ENCODE data around the gene GPR137C. TPM values are rescaled to one million over a fixed set of nuclear protein-coding genes. Genes with fewer than 3 reads are reported as not detected.

The GPR137C gene
- total and polyA plus RNA-seq, 2 of the 8 experiments (the other 6 are each of a cell fraction or from before 2014, with no cell fraction given): 2.7 to 4.3 TPM

DNA sequence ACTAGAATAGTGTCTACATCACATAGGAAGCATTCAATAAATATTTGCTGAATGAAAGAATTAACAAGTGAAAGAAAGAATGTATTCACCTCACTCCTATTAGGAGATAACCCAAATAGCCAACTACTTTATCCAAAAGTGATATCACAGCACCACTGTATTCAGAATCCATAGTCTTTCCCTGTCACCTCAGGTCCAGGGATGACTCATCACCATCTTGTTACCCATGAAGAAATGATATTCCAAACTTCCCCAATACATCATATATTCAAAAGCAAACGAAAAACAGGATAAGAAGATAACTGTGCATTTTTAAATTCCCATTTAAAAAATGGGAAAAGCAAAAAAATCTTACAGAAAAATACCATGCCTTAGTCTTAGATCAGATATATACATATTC is 39.4 kb upstream of the GPR137C start:
- no peak overlapping the region for H3K23ac ChIP-seq (ENCODE audit: insufficient read length)
- no peak overlapping the region for H3K56ac ChIP-seq (replicated peaks; ENCODE audit: insufficient read length, low read depth, low read length)
- H2BK20ac ChIP-seq (ENCODE audit: low read length): no peak overlapping the region
- H3K4me2 ChIP-seq (ENCODE audit: insufficient read depth in 1 of 2, low read depth in 2 of 2, low read length in 2 of 2): no peak overlapping the region
- DNase-seq (ENCODE audit: low read depth in 1 of 2, low spot score in 2 of 2): no peak
- no peak overlapping the region for H2AK5ac ChIP-seq (ENCODE audit: low read depth, low read length)
- H3K9ac ChIP-seq (replicated peaks in 1 of 4; ENCODE audit: extremely low read depth in 1 of 4, low read depth in 3 of 4, low read length in 3 of 4): no peak overlapping the region
- H3K4me3 ChIP-seq (ENCODE audit: extremely low read depth in 1 of 4, insufficient read depth in 2 of 4, low read depth in 3 of 4, low read length in 4 of 4): no peak overlapping the region
- no peaks in the 10 kb centered on the region for H3K23me2 ChIP-seq (ENCODE audit: low read depth, low read length)
- H4K20me1 ChIP-seq (replicated peaks in 1 of 2; ENCODE audit: control insufficient read depth in 1 of 2, insufficient read depth in 2 of 2, low read length in 2 of 2): no peaks in the 10 kb centered on the region
- no peak overlapping the region for H4K91ac ChIP-seq (replicated peaks; ENCODE audit: insufficient read length, low read length)
- no peak overlapping the region for H2BK12ac ChIP-seq (ENCODE audit: low read depth, low read length)
- H3K36me3 ChIP-seq (ENCODE audit: control insufficient read depth in 2 of 4, insufficient read depth in 4 of 4, low read length in 3 of 4): no peaks in the 10 kb centered on the region; a peak in 1 of 8 replicates
- H4K5ac ChIP-seq (ENCODE audit: insufficient read length, low read depth, low read length): no peak overlapping the region
- no peak overlapping the region for H3K14ac ChIP-seq (ENCODE audit: insufficient read length)
- H3K18ac ChIP-seq (ENCODE audit: extremely low read depth, low read length): no peak overlapping the region
- FAIRE-seq: no peak
- TF ChIP-seq CHD2 (IDR thresholded peaks at IDR 0.05; ENCODE audit: low read length): no peak
- TF ChIP-seq POLR2AphosphoS5 (IDR thresholded peaks at IDR 0.05; ENCODE audit: low read depth, low read length): no peak
- TF ChIP-seq KDM4A (IDR thresholded peaks at IDR 0.05; ENCODE audit: low read depth, low read length, severe bottlenecking): no peak
- no peaks in the 10 kb centered on the region for H3K79me2 ChIP-seq (ENCODE audit: control insufficient read depth in 1 of 2, insufficient read depth in 2 of 2, low read length in 2 of 2)
- no peak overlapping the region for H2BK120ac ChIP-seq (replicated peaks; ENCODE audit: low read depth, low read length)
- no peak overlapping the region for H4K8ac ChIP-seq (ENCODE audit: extremely low read depth, insufficient read depth, low read length)
- H2BK5ac ChIP-seq (ENCODE audit: low read depth, low read length): no peak overlapping the region
- no peak overlapping the region for H2BK15ac ChIP-seq (ENCODE audit: low read length)
- no peaks in the 10 kb centered on the region for H3K79me1 ChIP-seq (ENCODE audit: low read depth, low read length)
- no peak overlapping the region for H3K27ac ChIP-seq (ENCODE audit: low read depth, low read length)
- H2AFZ ChIP-seq (ENCODE audit: low read length): no peak overlapping the region
- ChIA-PET CTCF (ENCODE audit: partially characterized antibody) (no interaction called here), POLR2A (ENCODE audit: partially characterized antibody) (no interaction called here)
- H3K27me3 ChIP-seq (replicated peaks in 1 of 4; ENCODE audit: control insufficient read depth in 3 of 4, extremely low read depth in 1 of 4, insufficient read depth in 3 of 4, low read length in 3 of 4): no peaks in the 10 kb centered on the region
- H3K4me1 ChIP-seq (replicated peaks in 1 of 4; ENCODE audit: control insufficient read depth in 3 of 4, insufficient read depth in 4 of 4, low read length in 3 of 4): peaks cover 0 to 3% (median 1%) of the 10 kb centered on the region in 4 experiments; a peak in 2 of 7 replicates
- no peak overlapping the region for H3K4ac ChIP-seq (replicated peaks; ENCODE audit: insufficient read length, low read depth, low read length)
- H3K9me3 ChIP-seq (ENCODE audit: insufficient read depth in 2 of 2, low read depth in 1 of 2, low read length in 1 of 2): no peaks in the 10 kb centered on the region
- WGBS, 2 experiments (ENCODE audit: extremely low coverage in 1 of 2, insufficient coverage in 1 of 2, insufficient read length in 1 of 2, insufficient replicate concordance in 2 of 2, low coverage in 1 of 2, low lambda C conversion rate in 2 of 2, missing lambda C conversion rate in 1 of 2): 54% methylated on average over 1 of the region's 1 CpG; no CpG with 5 or more reads in 1 of the 2 experiments
